Neural cell (in vitro differentiated cells): ENCODE results near the gene RIMS1. TPM values are rescaled to one million over a fixed set of nuclear protein-coding genes. Genes with fewer than 3 reads are reported as not detected.

ENCODE experiments used
- H2AFZ ChIP-seq: fragments of 200-600, 300-800 bp; sonication (generic), shearing (Covaris generic); 2 replicates; pipeline ENCODE4 v1.6.0; 2014; ENCODE audit warnings: low read depth, mild to moderate bottlenecking, antibody characterized with exemption, low read length, moderate library complexity
- H3F3A ChIP-seq: fragments of 200-600 bp; shearing (Covaris generic); 2 replicates; pipeline ENCODE4 v1.6.1; 2016; ENCODE audit warnings: mild to moderate bottlenecking, moderate library complexity, mixed read lengths, antibody characterized with exemption, low read length; ENCODE audit not compliant: insufficient read depth, poor library complexity, severe bottlenecking
- H3K27ac ChIP-seq: fragments of 200-600, 300-800 bp; sonication (generic), shearing (Covaris generic); 2 replicates; pipeline ENCODE4 v1.5.1; 2014; ENCODE audit warnings: mild to moderate bottlenecking, low read length, moderate library complexity
- H3K27me3 ChIP-seq: fragments of 300-800, 200-600 bp; sonication (generic), shearing (Covaris generic); 2 replicates; pipeline ENCODE4 v1.6.0; 2014; ENCODE audit warnings: mild to moderate bottlenecking, low read depth, low read length, moderate library complexity; ENCODE audit not compliant: insufficient read depth
- H3K36me3 ChIP-seq: fragments of 300-800, 200-600 bp; sonication (generic), shearing (Covaris generic); 2 replicates; pipeline ENCODE4 v1.5.1; 2014; ENCODE audit warnings: mild to moderate bottlenecking, antibody characterized with exemption, low read length, moderate library complexity; ENCODE audit not compliant: insufficient read depth
- H3K4me2 ChIP-seq: fragments of 300-800, 200-600 bp; sonication (generic), shearing (Covaris generic); 2 replicates; pipeline ENCODE4 v1.6.0; 2014; ENCODE audit warnings: mild to moderate bottlenecking, low read length
- H3K4me3 ChIP-seq: fragments of 300-800, 200-600 bp; sonication (generic), shearing (Covaris generic); 2 replicates; pipeline ENCODE4 v1.5.1; 2014; ENCODE audit warnings: mild to moderate bottlenecking, low read length, moderate library complexity
- H3K79me2 ChIP-seq: fragments of 200-600 bp; shearing (Covaris generic); replicated peaks from 2 replicates; pipeline ENCODE4 v1.6.0; 2014; ENCODE audit warnings: mild to moderate bottlenecking, low read length, moderate library complexity; ENCODE audit not compliant: insufficient read depth
- H3K9ac ChIP-seq: fragments of 300-800, 200-600 bp; sonication (generic), shearing (Covaris generic); 2 replicates; pipeline ENCODE4 v1.6.1; 2016; ENCODE audit warnings: mild to moderate bottlenecking, low read length, mixed read lengths
- H3K9me2 ChIP-seq: fragments of 200-600 bp; shearing (Covaris generic); 2 replicates; pipeline ENCODE4 v1.6.1; 2016; ENCODE audit warnings: mild to moderate bottlenecking, low read length, mixed read lengths; ENCODE audit not compliant: insufficient read depth
- H3K9me3 ChIP-seq: fragments of 200-600, 300-800 bp; sonication (generic), shearing (Covaris generic); 2 replicates; pipeline ENCODE4 v1.6.1; 2016; ENCODE audit warnings: mild to moderate bottlenecking, mixed run types, low read length, moderate library complexity, mixed read lengths
- H4K20me1 ChIP-seq: fragments of 200-600 bp; shearing (Covaris generic); 2 replicates; pipeline ENCODE4 v1.6.1; 2016; ENCODE audit warnings: mild to moderate bottlenecking, mixed run types; ENCODE audit not compliant: insufficient read depth
- CTCF ChIP-seq: fragments of 450-650 bp; IDR thresholded peaks from 2 replicates; pipeline ENCODE4 v1.5.1; 2014; ENCODE audit warnings: antibody characterized with exemption, mild to moderate bottlenecking, moderate library complexity; ENCODE audit not compliant: poor library complexity, severe bottlenecking
- EP300 ChIP-seq: fragments of 450-650 bp; conservative IDR thresholded peaks from 2 replicates; pipeline ENCODE4 v1.6.1; 2014; ENCODE audit warnings: antibody characterized with exemption, mild to moderate bottlenecking, moderate library complexity; ENCODE audit not compliant: poor library complexity, severe bottlenecking
- EZH2 ChIP-seq: fragments of 200-600, 300-800 bp; shearing (Covaris generic), sonication (generic); IDR thresholded peaks from 2 replicates; pipeline ENCODE4 v1.6.1; 2014; ENCODE audit warnings: antibody characterized with exemption, low read length, borderline replicate concordance, mild to moderate bottlenecking; ENCODE audit not compliant: insufficient read depth, poor library complexity, severe bottlenecking
- MXI1 ChIP-seq: fragments of 450-650 bp; conservative IDR thresholded peaks from 2 replicates; pipeline ENCODE4 v1.6.1; 2014; ENCODE audit warnings: antibody characterized with exemption, mild to moderate bottlenecking; ENCODE audit not compliant: poor library complexity, severe bottlenecking
- POLR2AphosphoS5 ChIP-seq: IDR thresholded peaks from 2 replicates; pipeline ENCODE4 v1.6.1; 2012
- RAD21 ChIP-seq: fragments of 450-650 bp; conservative IDR thresholded peaks from 2 replicates; pipeline ENCODE4 v1.6.1; 2014; ENCODE audit warnings: antibody characterized with exemption, mild to moderate bottlenecking, moderate library complexity
- REST ChIP-seq: IDR thresholded peaks from 2 replicates; pipeline ENCODE4 v1.6.1; 2012; ENCODE audit warnings: borderline replicate concordance
- SMC3 ChIP-seq: fragments of 450-650 bp; conservative IDR thresholded peaks from 2 replicates; pipeline ENCODE4 v1.6.1; 2014; ENCODE audit warnings: antibody characterized with exemption, mild to moderate bottlenecking, moderate library complexity; ENCODE audit not compliant: poor library complexity
- TAF1 ChIP-seq: IDR thresholded peaks from 2 replicates; pipeline ENCODE4 v1.6.1; 2012; ENCODE audit warnings: low read depth
- polyA plus RNA-seq: library from polyadenylated mRNA; depleted of rRNA; stranded (reverse); fragments of >200 nt; gene quantifications from 2 replicates; pipeline ENCODE4 v1.2.3, GENCODE V29; 2014

The RIMS1 gene
- polyA plus RNA-seq, 1 donor from 2014 or later, result 17.8 TPM

GRCh38 chr6:72094506-72094905 lies 208.2 kb downstream of the RIMS1 start:
- H3K27ac ChIP-seq, result no peak overlapping the region
- H4K20me1 ChIP-seq, result no peaks in the 10 kb centered on the region
- peaks cover 6% of the 10 kb centered on the region for H3K36me3 ChIP-seq
- no peaks in the 10 kb centered on the region for H3K9me2 ChIP-seq
- H3K9me3 ChIP-seq, result no peaks in the 10 kb centered on the region
- H3F3A ChIP-seq, result no peaks in the 10 kb centered on the region
- H3K4me3 ChIP-seq, result no peak overlapping the region
- no peak overlapping the region for H3K4me2 ChIP-seq
- no peak overlapping the region for H2AFZ ChIP-seq
- H3K79me2 ChIP-seq, result no peaks in the 10 kb centered on the region
- no peak overlapping the region for H3K9ac ChIP-seq
- TF ChIP-seq SMC3 (no peak), CTCF (no peak), EP300 (no peak), EZH2 (no peak)
- no peaks in the 10 kb centered on the region for H3K27me3 ChIP-seq

- no peak overlapping the region for H3K4me3 ChIP-seq
- H3K79me2 ChIP-seq, result no peaks in the 10 kb centered on the region
- no peaks in the 10 kb centered on the region for H3K9me3 ChIP-seq
- H3K9ac ChIP-seq, result no peak overlapping the region
- no peak overlapping the region for H3K4me2 ChIP-seq
- H3K36me3 ChIP-seq, result no peaks in the 10 kb centered on the region
- H3K27ac ChIP-seq, result no peak overlapping the region
- no peaks in the 10 kb centered on the region for H3K27me3 ChIP-seq
- H2AFZ ChIP-seq, result no peak overlapping the region
- H3K9me2 ChIP-seq, result no peaks in the 10 kb centered on the region
- TF ChIP-seq EZH2, result no peak
- TF ChIP-seq SMC3, result no peak
- no peak for TF ChIP-seq EP300
- TF ChIP-seq CTCF, result no peak
- no peak for TF ChIP-seq TAF1
- TF ChIP-seq REST, result no peak
- TF ChIP-seq RAD21, result no peak
- no peak for TF ChIP-seq POLR2AphosphoS5
- no peak for TF ChIP-seq MXI1
- no peaks in the 10 kb centered on the region for H4K20me1 ChIP-seq
- no peaks in the 10 kb centered on the region for H3F3A ChIP-seq
Observed at GRCh38 chr6:72102561-72102960, 216.2 kb downstream of the RIMS1 start.
